PC-3 (cell line): ENCODE measurements around the gene ZIK1. TPM values are rescaled to one million over a fixed set of nuclear protein-coding genes. Genes with fewer than 3 reads are reported as not detected.
A peak's percentile ranks its signal among the peaks of the same experiment; 100 is the strongest.

Experiments used
- ATAC-seq: fragments of 200-7000 bp; cut with Tn5 transposase; 2 replicates; pipeline ENCODE4 v1.9.1; 2020; ENCODE audit warnings: mild to moderate bottlenecking, moderate library complexity
- BruUV-seq: library from RNA; stranded (reverse); fragments of 400-500 nt; replicated peaks from 2 replicates; lab custom pipeline; 2021; lab: Mats Ljungman, UMichigan
- CTCF ChIA-PET: fragments of 300-600 bp; sonication (Branson Sonifier 250); formaldehyde crosslinking; loops from one replicate; lab custom pipeline; 2022; ENCODE audit warnings: antibody characterized with exemption; lab: Charles Lee
- POLR2A ChIA-PET: fragments of 300-600 bp; sonication (Branson Sonifier 250); formaldehyde crosslinking; loops from one replicate; lab custom pipeline; 2022; ENCODE audit warnings: antibody characterized with exemption; ENCODE audit not compliant: unreplicated experiment; lab: Charles Lee
- DNase-seq: peaks from one replicate; pipeline ENCODE4 v3.0.0-alpha.2; 2015
- H2AFZ ChIP-seq: fragments of 300-600 bp; sonication (generic); 2 replicates; pipeline ENCODE4 v1.6.0; 2016; ENCODE audit warnings: antibody characterized with exemption, low read length
- H3F3A ChIP-seq: fragments of 300-600 bp; sonication (generic); one replicate; pipeline ENCODE4 v1.6.0; 2017; ENCODE audit warnings: antibody characterized with exemption, low read length, control low read depth, mild to moderate bottlenecking; ENCODE audit not compliant: unreplicated experiment
- H3K27ac ChIP-seq: fragments of 300-600 bp; sonication (generic); 2 replicates; pipeline ENCODE4 v1.5.1; 2016; ENCODE audit warnings: mild to moderate bottlenecking, low read length
- H3K27me3 ChIP-seq: fragments of 300-600 bp; sonication (generic); 2 replicates; pipeline ENCODE4 v1.6.1; 2016; ENCODE audit warnings: low read length, mixed read lengths
- H3K36me3 ChIP-seq: fragments of 300-600 bp; sonication (generic); 2 replicates; pipeline ENCODE4 v1.6.1; 2016; ENCODE audit warnings: low read depth, mixed run types, low read length, mixed read lengths
- H3K4me1 ChIP-seq: fragments of 300-600 bp; sonication (generic); 2 replicates; pipeline ENCODE4 v1.5.1; 2016; ENCODE audit warnings: low read length; ENCODE audit not compliant: insufficient read depth
- H3K4me2 ChIP-seq: fragments of 300-600 bp; sonication (generic); 2 replicates; pipeline ENCODE4 v1.6.0; 2016; ENCODE audit warnings: low read length
- H3K4me3 ChIP-seq: fragments of 300-600 bp; sonication (generic); 2 replicates; pipeline ENCODE4 v1.5.1; 2016; ENCODE audit warnings: mild to moderate bottlenecking, low read length, mixed read lengths
- H3K79me2 ChIP-seq: fragments of 300-600 bp; sonication (generic); 2 replicates; pipeline ENCODE4 v1.6.1; 2017; ENCODE audit warnings: low read length, mixed read lengths
- H3K9ac ChIP-seq: fragments of 300-600 bp; sonication (generic); 2 replicates; pipeline ENCODE4 v1.6.0; 2016; ENCODE audit warnings: mild to moderate bottlenecking, low read length
- H3K9me2 ChIP-seq: fragments of 300-600 bp; sonication (generic); replicated peaks from 2 replicates; pipeline ENCODE4 v1.6.1; 2016; ENCODE audit warnings: mixed run types, low read length, mixed read lengths
- H3K9me3 ChIP-seq: fragments of 300-600 bp; sonication (generic); 2 replicates; pipeline ENCODE4 v1.6.1; 2016; ENCODE audit warnings: low read length, mixed read lengths
- H4K20me1 ChIP-seq: fragments of 300-600 bp; sonication (generic); 2 replicates; pipeline ENCODE4 v1.6.1; 2016; ENCODE audit warnings: low read length, mixed read lengths
- CTCF ChIP-seq: fragments of 300-600 bp; sonication (generic); conservative IDR thresholded peaks from 2 replicates; pipeline ENCODE4 v1.5.1; 2017; ENCODE audit warnings: antibody characterized with exemption, low read depth, mild to moderate bottlenecking, low read length
- EZH2 ChIP-seq: fragments of 300-600 bp; sonication (generic); IDR thresholded peaks from one replicate; pipeline ENCODE4 v1.6.1; 2017; ENCODE audit warnings: antibody characterized with exemption, mild to moderate bottlenecking, low read length; ENCODE audit not compliant: unreplicated experiment
- EZH2phosphoT487 ChIP-seq: fragments of 300-600 bp; sonication (generic); IDR thresholded peaks from 2 replicates; pipeline ENCODE4 v1.6.1; 2018; ENCODE audit warnings: mild to moderate bottlenecking, antibody characterized with exemption, low read length, borderline replicate concordance
- intact Hi-C: fragments of 100-400 bp; cut with micrococcal nuclease; formaldehyde crosslinking; loops from 2 replicates; pipeline ENCODE4 v1.9.0; 2023
- total RNA-seq: library from RNA; depleted of rRNA; stranded (reverse); fragments of >200 nt; gene quantifications from 2 replicates; pipeline ENCODE4 v1.2.3, GENCODE V29; 2014

The ZIK1 gene
- total RNA-seq, 1 experiment from 2014 or later = 0.33 TPM

- no TSS peak for BruUV-seq
- peak; percentile 55 for DNase-seq
- no peak for TF ChIP-seq EZH2phosphoT487
- TF ChIP-seq CTCF = no peak
- TF ChIP-seq EZH2 = no peak
Observed at GRCh38 chr19:57560049-57560491, 23.9 kb upstream of the ZIK1 start.

GRCh38 chr19:57563547-57563946 is 20.4 kb upstream of the ZIK1 start:
- ChIA-PET POLR2A (no interaction called here), CTCF (no interaction called here)
- Histone ChIP-seq H3F3A (no peaks in the 10 kb centered on the region), H3K27me3 (no peaks in the 10 kb centered on the region), H3K4me1 (peaks cover 9% of the 10 kb centered on the region; the same call in 1 of the 2 replicates), H3K79me2 (peaks cover 9% of the 10 kb centered on the region), H2AFZ (no peak overlapping the region), H3K9me2 (no peaks in the 10 kb centered on the region), H3K9me3 (peaks cover 78% of the 10 kb centered on the region), H4K20me1 (no peaks in the 10 kb centered on the region), H3K27ac (no peak overlapping the region), H3K4me3 (no peak overlapping the region), H3K36me3 (peaks cover 3% of the 10 kb centered on the region; the same call in 1 of the 2 replicates), H3K4me2 (no peak overlapping the region), H3K9ac (no peak overlapping the region)
- ATAC-seq (no peak), DNase-seq (no peak)
- TF ChIP-seq EZH2 (no peak), CTCF (no peak), EZH2phosphoT487 (no peak)
- BruUV-seq = no TSS peak
- intact Hi-C loops = no loop called here

More at GRCh38 chr19:57560049-57560491, 23.9 kb upstream of the ZIK1 start:
- Histone ChIP-seq H3F3A (no peaks in the 10 kb centered on the region), H3K4me1 (peaks cover 9% of the 10 kb centered on the region; the same call in 1 of the 2 replicates), H3K27ac (peak overlapping the region; percentile 60), H3K9me3 (peaks cover 51% of the 10 kb centered on the region), H2AFZ (peak overlapping the region; percentile 93), H3K79me2 (peaks cover 21% of the 10 kb centered on the region), H3K4me3 (peak overlapping the region; percentile 96), H4K20me1 (no peaks in the 10 kb centered on the region), H3K9me2 (no peaks in the 10 kb centered on the region), H3K27me3 (no peaks in the 10 kb centered on the region), H3K9ac (peak overlapping the region; percentile 91; the same call in 1 of the 2 replicates), H3K4me2 (peak overlapping the region; percentile 87), H3K36me3 (peaks cover 21% of the 10 kb centered on the region)
- ChIA-PET POLR2A (no interaction called here), CTCF (no interaction called here)
- intact Hi-C loops = no loop called here
- no peak for ATAC-seq

- POLR2A ChIA-PET = no interaction called here
- DNase-seq = no peak
Observed at GRCh38 chr19:57566396-57567265, 17.3 kb upstream of the ZIK1 start.

More at GRCh38 chr19:57566396-57567265, 17.3 kb upstream of the ZIK1 start:
- H3K4me1 ChIP-seq = no peaks in the 10 kb centered on the region
- no peak overlapping the region for H3K4me3 ChIP-seq
- H3K9me2 ChIP-seq = no peaks in the 10 kb centered on the region
- no peak overlapping the region for H3K4me2 ChIP-seq
- no peak overlapping the region for H2AFZ ChIP-seq
- H3K27me3 ChIP-seq = no peaks in the 10 kb centered on the region
- TF ChIP-seq CTCF (0 out of 2 replicates have a peak, but pooled peaks have one; percentile 13), EZH2phosphoT487 (no peak)
- H3K79me2 ChIP-seq = no peaks in the 10 kb centered on the region
- CTCF ChIA-PET = no interaction called here
- intact Hi-C loops = no loop called here
- no peaks in the 10 kb centered on the region for H3F3A ChIP-seq
- H3K27ac ChIP-seq = no peak overlapping the region
- H3K9me3 ChIP-seq = peaks cover 86% of the 10 kb centered on the region
- no peaks in the 10 kb centered on the region for H4K20me1 ChIP-seq
- peaks cover 8% of the 10 kb centered on the region for H3K36me3 ChIP-seq
- H3K9ac ChIP-seq = no peak overlapping the region
- no TSS peak for BruUV-seq
- no peak for ATAC-seq
